Muscle of arm (tissue), 14 donors: ENCODE results near the gene VPS8. TPM values are rescaled to one million over a fixed set of nuclear protein-coding genes. Genes with fewer than 3 reads are reported as not detected.

ENCODE experiments used
- DNase-seq: peaks from one replicate; pipeline ENCODE4 v3.0.0-alpha.2; 2013
- long read RNA-seq, 11 donors: transcript quantifications; one replicate each; lab custom pipeline, GENCODE V29; 2026
- polyA plus RNA-seq, 12 donors: library from polyadenylated mRNA; unstranded; fragments of 120-200 nt; gene quantifications; one replicate each; pipeline ENCODE4 v1.2.1, GENCODE V29; 2013; ENCODE audit not compliant: insufficient read length in 12 of 12

The VPS8 gene
- polyA plus RNA-seq, result 100 to 1,000 TPM in 5 of 12 donors, 10 to 100 TPM in 6, not detected in 1; 59.3 to 141 (median 96.5) TPM
- long read RNA-seq, donor 1, partial matches to known transcripts, result 0 of 1 reads
- long read RNA-seq, donor 1, other reads (novel, unspliced or antisense), result 0 of 1 reads
- long read RNA-seq, donor 2, full-length matches to known transcripts, result 6 of 6 reads
- long read RNA-seq, donor 2, partial matches to known transcripts, result 0 of 6 reads
- long read RNA-seq, donor 2, other reads (novel, unspliced or antisense), result 0 of 6 reads
- long read RNA-seq, donor 3, partial matches to known transcripts, result 0 of 1 reads
- long read RNA-seq, donor 3, other reads (novel, unspliced or antisense), result 0 of 1 reads
- long read RNA-seq, donor 4, partial matches to known transcripts, result 5 of 5 reads
- long read RNA-seq, donor 4, other reads (novel, unspliced or antisense), result 0 of 5 reads
- long read RNA-seq, donor 5, full-length matches to known transcripts, result 2 of 2 reads
- long read RNA-seq, donor 5, partial matches to known transcripts, result 0 of 2 reads
- long read RNA-seq, donor 5, other reads (novel, unspliced or antisense), result 0 of 2 reads
- long read RNA-seq, donor 6, partial matches to known transcripts, result 0 of 1 reads
- long read RNA-seq, donor 6, other reads (novel, unspliced or antisense), result 0 of 1 reads
- long read RNA-seq, donor 7, result 0 reads
- long read RNA-seq, donor 8, partial matches to known transcripts, result 13 of 15 reads
- long read RNA-seq, donor 8, other reads (novel, unspliced or antisense), result 0 of 15 reads
- long read RNA-seq, donor 9, partial matches to known transcripts, result 6 of 6 reads
- long read RNA-seq, donor 9, other reads (novel, unspliced or antisense), result 0 of 6 reads
- long read RNA-seq, donor 10, result 0 reads
- long read RNA-seq, donor 11, full-length matches to known transcripts, result 2 of 2 reads
- long read RNA-seq, donor 11, partial matches to known transcripts, result 0 of 2 reads
- long read RNA-seq, donor 11, other reads (novel, unspliced or antisense), result 0 of 2 reads

- peak; percentile 96 for DNase-seq
These were observed at the start of gene VPS8 for GRCh38 chr3:184811999-184812661. TSS of gene VPS8 (plus strand) at chr3:184812166. CDS start at chr3:184824633, 12,467 bp downstream.

DNA sequence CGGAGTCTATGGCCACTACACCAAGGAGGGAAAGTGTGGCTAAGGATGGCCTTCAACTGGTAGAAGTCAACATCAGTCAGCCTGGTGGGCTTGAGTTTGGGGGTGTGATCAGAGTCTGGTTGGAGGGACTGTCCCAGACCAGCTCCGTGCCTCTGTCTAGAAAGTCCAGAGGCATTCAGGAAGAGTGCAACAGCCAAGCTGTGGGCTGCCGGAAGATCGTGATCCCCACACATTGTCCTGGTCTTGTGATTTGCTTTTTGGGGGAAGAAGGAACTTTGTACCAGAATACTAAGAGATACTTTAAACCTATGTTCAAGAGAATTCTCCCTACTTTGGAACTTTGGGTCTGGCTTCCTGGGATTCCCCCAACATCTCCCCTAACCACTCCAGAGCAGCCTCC is 47.8 kb upstream of the VPS8 start:
- DNase-seq, result no peak

DNA sequence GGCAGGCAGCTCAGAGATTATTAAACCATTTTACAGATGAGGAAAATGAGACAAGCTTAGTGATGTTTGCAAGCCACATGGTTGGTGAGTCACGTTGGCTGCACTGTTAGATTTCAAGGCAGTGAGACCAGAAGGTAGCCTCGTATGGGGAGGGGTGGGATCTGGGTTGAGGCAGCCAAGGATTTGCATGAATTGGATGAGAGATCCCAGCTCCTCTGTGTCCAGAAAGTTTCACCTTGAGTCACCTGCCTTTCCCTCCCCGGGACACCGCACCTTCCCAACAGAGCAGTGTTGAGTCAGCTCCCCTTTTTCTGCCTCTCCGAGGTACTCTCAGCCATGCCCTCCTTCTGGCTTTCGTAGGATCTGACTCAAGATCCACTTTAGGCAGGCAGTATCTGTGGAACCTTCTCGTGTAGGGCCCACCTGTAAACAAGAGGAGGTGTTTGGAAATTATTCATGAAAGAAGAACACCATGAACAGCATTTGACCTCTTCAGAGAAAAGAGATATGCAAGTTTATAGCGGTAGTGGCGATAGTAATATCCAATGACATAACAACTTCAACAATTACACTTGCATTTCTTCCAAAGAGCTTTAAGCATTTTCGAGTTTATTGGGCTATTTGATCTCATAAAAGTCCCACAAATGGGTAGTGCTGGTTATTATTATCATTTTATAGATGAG is 46.8 kb upstream of the VPS8 start:
- no peak for DNase-seq

DNA sequence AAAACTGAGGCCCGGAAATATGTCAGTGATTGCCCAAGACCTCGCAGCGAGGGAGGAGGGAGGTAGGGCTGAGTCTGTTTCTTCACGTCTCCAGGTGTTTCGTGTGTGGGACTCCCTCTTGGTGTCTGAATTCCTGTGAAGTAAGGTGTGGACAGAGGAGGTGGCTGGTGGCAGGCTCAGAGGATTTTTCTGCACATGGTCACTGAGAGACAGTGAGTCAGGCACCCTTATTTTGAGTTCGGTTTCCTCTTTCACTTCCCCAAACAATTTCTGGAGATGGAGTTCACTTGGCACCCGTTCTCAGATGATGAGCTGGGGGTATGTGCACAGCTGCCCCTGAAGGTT is 46.3 kb upstream of the VPS8 start:
- no peak for DNase-seq

DNA sequence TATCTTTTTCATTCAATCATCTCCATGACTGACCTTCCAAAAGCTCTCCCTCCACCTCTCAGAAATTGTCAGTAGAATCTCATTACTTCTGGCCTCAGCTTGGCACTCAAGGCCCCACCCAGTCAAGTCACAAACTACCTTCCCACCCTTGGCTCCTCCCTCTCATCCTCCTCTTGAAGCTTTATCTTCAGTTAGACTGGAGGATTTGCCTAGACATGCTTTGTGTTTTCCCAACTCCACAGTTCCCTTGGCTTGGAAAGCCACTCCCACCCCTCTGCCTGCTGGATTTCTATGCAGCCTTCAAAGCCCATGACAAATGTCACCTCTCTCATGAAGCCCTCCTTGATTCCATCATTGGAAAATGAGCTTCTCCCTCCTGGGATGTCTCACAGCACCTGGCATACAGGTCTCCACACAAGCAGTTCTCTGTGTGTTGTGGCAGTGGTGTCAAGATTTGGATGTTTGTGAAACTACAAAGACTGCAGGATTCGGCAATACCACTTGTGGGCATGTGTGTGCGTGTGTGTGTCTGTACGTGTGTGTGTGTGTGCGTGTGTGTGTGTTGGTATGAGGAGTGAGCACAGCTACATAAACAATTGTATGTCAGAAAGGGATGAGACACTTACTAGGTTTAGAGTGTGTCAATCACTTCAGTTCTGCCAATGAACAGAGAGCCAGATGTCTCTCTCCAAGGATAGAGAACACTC is 45.3 kb upstream of the VPS8 start:
- no peak for DNase-seq

GRCh38 chr3:184767377-184767776 is 44.6 kb upstream of the VPS8 start:
- DNase-seq, result no peak

DNA sequence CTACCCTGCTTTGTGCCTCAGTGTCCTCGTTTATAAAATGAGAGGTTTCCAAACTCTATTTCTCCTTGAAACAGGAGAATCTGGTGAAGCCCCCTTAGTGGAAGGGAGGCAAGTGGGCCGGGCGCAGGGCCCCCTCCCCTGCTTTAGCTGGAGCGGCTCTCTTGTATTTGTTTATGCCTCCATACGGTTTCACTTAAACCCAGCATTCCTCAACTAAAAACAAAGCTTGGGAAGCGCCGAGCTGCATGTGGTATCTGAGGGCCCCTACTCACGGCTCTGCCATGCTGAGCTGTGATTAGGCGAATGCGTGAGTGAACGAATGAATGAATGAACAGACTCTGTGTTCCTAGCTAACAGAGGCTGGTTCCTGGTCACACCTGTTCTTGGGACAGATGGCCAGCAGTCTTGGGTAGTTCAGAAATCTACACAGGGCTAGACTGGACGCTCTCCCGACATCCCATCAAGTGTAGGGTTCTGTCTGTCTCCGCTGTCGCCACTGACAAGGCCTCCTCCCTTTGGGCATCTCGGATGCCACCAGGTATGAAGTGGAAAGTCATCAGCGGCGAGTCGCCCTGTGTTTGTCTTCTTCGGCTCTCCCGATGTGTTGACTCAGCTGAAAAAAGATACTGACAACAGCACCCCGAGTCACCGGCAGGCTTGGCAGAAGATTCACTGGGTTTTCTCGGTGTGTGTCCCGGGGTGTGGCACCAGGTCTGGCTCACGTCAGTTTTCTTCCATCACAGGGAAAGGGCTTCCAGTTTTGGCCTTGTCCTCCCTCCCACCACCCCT is 42.4 kb upstream of the VPS8 start:
- no peak for DNase-seq

GRCh38 chr3:184770541-184770940 is 41.4 kb upstream of the VPS8 start:
- DNase-seq, result no peak

- no peak for DNase-seq
These were observed 40.5 kb upstream of the VPS8 start for GRCh38 chr3:184771301-184772127.

DNA sequence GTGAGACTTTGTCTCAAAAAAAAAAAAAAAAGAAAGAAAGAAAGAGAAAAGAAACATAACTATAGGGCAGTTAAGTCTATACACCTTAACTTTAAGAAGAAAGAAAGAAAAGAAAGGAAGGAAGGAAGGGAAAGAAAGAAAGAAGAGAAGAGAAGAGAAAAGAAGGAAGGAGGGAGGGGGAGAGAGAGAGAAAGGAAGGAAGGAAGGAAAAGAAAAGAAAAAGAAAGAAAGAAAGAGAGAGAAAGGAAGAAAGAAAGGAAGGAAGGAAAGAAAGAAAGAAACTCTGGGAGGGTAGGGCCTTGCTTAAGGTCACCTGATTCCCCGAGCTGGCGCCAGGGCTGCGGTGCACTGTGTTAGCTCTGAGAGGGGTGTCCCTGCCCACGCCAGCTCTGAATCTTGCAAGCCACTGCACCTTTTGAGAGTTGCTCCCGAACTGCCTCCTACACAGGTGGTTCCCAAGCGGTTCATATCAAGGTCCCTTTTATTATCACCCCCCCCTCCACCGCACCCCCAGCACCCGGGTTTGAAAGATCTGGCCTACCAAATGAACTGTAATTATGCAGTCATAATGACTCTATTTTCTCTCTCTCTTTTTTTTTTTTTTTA is 39.2 kb upstream of the VPS8 start:
- no peak for DNase-seq

- no peak for DNase-seq
These were observed 38.4 kb upstream of the VPS8 start for GRCh38 chr3:184773283-184774186.

GRCh38 chr3:184776916-184777315 is 35.0 kb upstream of the VPS8 start:
- DNase-seq, result no peak

- DNase-seq, result peak; percentile 93
These were observed 34.2 kb upstream of the VPS8 start for GRCh38 chr3:184777566-184778356.

DNA sequence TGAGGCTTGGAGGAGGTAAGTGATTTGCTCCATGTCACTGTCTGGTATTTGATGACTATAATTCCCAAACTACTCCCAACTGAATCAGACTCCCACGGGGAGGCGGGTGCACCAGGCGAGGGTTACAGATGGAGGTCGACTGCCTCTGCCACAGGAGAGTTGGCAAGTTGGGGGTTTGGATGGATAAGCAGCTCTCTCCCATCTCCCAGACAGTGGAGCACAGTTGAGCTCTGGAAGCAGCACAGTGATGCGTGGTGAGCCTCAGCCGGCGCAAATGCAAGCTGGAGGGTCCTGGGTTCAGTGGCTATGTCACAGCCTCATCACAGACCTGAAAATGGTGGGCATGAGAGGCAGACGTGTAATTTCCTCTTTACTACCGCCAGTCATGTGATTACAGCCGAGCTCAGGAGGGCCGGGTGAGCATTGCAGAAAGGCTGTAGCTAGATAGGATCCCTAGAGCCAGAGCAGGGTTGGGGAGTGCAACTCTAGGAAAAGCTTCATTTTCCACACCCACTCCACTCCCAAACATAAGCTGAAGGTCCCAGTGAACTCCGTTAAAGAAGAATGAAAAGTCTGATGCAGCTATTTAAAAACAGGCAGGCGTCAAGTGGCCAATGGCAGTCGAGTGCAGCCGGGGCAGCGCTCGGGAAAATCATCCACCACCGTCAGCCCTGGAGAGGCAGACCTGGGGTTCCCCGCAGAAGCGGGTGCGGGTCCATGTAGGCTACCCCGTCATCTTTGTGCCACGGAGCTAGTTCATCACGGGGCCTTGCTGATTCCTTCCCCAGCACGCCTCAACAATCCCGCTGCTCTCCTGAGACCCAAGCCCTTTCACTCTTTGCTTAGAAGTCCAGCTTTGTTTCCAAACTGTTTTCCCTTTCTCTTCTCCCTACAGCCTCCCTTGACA is 33.3 kb upstream of the VPS8 start:
- no peak for DNase-seq

- DNase-seq, result no peak
These were observed 30.9 kb upstream of the VPS8 start for GRCh38 chr3:184780981-184781515.
